Glutamatergic neuron (in vitro differentiated cells): Measurements from ENCODE around the gene GARRE1. TPM values are rescaled to one million over a fixed set of nuclear protein-coding genes. Genes with fewer than 3 reads are reported as not detected.
A peak's percentile ranks its signal among the peaks of the same experiment; 100 is the strongest.

Experiments used
- DNase-seq: peaks from one replicate; pipeline ENCODE4 v3.0.0; 2022
- H3K27ac Mint-ChIP-seq: one replicate; pipeline ENCODE4 v1.8.0; 2020; ENCODE audit warnings: mild to moderate bottlenecking, mixed read lengths, inconsistent platforms; ENCODE audit not compliant: unreplicated experiment
- H3K27me3 Mint-ChIP-seq: one replicate; pipeline ENCODE4 v1.8.0; 2020; ENCODE audit warnings: mild to moderate bottlenecking, moderate library complexity, mixed read lengths, inconsistent platforms; ENCODE audit not compliant: unreplicated experiment
- H3K36me3 Mint-ChIP-seq: one replicate; pipeline ENCODE4 v1.8.0; 2020; ENCODE audit warnings: mild to moderate bottlenecking, mixed read lengths, inconsistent platforms; ENCODE audit not compliant: unreplicated experiment
- H3K4me1 Mint-ChIP-seq: one replicate; pipeline ENCODE4 v1.8.0; 2020; ENCODE audit warnings: mild to moderate bottlenecking, low read depth, mixed read lengths, inconsistent platforms; ENCODE audit not compliant: unreplicated experiment
- H3K4me3 Mint-ChIP-seq: one replicate; pipeline ENCODE4 v1.8.0; 2020; ENCODE audit warnings: mild to moderate bottlenecking, mixed read lengths, inconsistent platforms; ENCODE audit not compliant: unreplicated experiment
- H3K9me3 Mint-ChIP-seq: one replicate; pipeline ENCODE4 v1.8.0; 2020; ENCODE audit warnings: mild to moderate bottlenecking, moderate library complexity, mixed read lengths, inconsistent platforms; ENCODE audit not compliant: unreplicated experiment
- total RNA-seq: library from RNA; stranded (reverse); fragmentation: NEBNext Ultra II Directional; extraction: Animal tissue kit (Norgen Biotek cat#: 25700); gene quantifications from one replicate; pipeline ENCODE4 v1.2.1, GENCODE V29; 2021; ENCODE audit not compliant: unreplicated experiment
- TF ChIP-seq, protein P1 (sequence below): fragments of 200-600 bp; sonication (generic); IDR thresholded peaks from one replicate; pipeline ENCODE4 v1.5.0; 2021; ENCODE audit not compliant: partially characterized antibody, unreplicated experiment

The GARRE1 gene
- total RNA-seq, 1 donor from 2014 or later: 34.4 TPM

GRCh38 chr19:34254698-34255432 is 511 bp downstream of the GARRE1 start:
- Mint-ChIP-seq H3K27ac (peak overlapping the region; percentile 85), H3K9me3 (peaks cover 14% of the 10 kb centered on the region), H3K4me1 (peaks cover 12% of the 10 kb centered on the region), H3K4me3 (peak overlapping the region; percentile 92), H3K36me3 (peaks cover 5% of the 10 kb centered on the region), H3K27me3 (peaks cover 8% of the 10 kb centered on the region)
- DNase-seq: peak; percentile 73
- TF ChIP-seq, protein P1, sequence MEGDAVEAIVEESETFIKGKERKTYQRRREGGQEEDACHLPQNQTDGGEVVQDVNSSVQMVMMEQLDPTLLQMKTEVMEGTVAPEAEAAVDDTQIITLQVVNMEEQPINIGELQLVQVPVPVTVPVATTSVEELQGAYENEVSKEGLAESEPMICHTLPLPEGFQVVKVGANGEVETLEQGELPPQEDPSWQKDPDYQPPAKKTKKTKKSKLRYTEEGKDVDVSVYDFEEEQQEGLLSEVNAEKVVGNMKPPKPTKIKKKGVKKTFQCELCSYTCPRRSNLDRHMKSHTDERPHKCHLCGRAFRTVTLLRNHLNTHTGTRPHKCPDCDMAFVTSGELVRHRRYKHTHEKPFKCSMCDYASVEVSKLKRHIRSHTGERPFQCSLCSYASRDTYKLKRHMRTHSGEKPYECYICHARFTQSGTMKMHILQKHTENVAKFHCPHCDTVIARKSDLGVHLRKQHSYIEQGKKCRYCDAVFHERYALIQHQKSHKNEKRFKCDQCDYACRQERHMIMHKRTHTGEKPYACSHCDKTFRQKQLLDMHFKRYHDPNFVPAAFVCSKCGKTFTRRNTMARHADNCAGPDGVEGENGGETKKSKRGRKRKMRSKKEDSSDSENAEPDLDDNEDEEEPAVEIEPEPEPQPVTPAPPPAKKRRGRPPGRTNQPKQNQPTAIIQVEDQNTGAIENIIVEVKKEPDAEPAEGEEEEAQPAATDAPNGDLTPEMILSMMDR: no peak

DNA sequence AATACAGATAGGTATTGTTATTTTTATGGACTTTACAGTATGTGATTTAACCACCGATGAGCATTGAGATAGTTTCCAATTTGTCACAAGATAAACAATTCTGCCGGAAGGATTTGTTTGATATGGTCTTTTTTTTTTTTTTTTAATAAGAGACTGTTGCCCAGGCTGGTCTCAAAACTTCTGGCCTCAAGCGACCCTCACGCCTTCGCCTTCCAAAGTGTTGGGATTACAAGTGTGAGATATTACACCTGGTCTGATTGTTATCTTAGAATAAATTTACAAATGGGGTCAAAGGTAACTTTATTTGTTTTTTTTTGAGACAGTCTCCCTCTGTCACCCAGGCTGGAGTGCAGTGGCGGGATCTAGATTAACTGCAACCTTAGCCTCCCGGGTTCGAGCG is 1.2 kb downstream of the GARRE1 start:
- Mint-ChIP-seq H3K27me3 (peaks cover 8% of the 10 kb centered on the region), H3K36me3 (peaks cover 5% of the 10 kb centered on the region), H3K4me3 (peak overlapping the region; percentile 92), H3K27ac (peak overlapping the region; percentile 85), H3K4me1 (peaks cover 15% of the 10 kb centered on the region), H3K9me3 (peaks cover 14% of the 10 kb centered on the region)
- TF ChIP-seq, protein P1: no peak
- DNase-seq: no peak

- no peak for DNase-seq
- TF ChIP-seq, protein P1: no peak
- Mint-ChIP-seq H3K4me1 (peaks cover 27% of the 10 kb centered on the region), H3K27ac (no peak overlapping the region), H3K36me3 (no peaks in the 10 kb centered on the region), H3K9me3 (peaks cover 18% of the 10 kb centered on the region), H3K27me3 (peaks cover 8% of the 10 kb centered on the region), H3K4me3 (no peak overlapping the region)
Observed at GRCh38 chr19:34256835-34257558, 2.6 kb downstream of the GARRE1 start.

DNA sequence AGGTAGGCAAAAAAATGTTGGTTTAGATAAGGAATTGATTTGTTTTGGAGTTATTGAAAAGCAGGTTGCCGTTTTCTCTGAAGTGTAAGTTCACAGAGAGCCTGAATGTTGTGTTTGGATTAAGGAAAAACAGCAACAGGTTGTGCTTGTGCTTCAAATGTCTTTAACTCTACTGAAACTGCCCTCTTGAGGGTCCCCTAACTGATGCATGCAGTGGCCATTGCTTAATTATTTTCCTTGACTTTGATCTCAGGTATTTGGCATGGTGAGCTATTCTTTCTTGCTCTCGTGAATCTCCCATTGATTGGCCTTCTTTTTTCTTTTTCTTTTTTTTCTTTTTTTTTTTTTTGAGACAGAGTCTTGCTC is 3.2 kb downstream of the GARRE1 start:
- Mint-ChIP-seq H3K36me3 (no peaks in the 10 kb centered on the region), H3K4me1 (peaks cover 27% of the 10 kb centered on the region), H3K27me3 (peaks cover 8% of the 10 kb centered on the region), H3K9me3 (peaks cover 18% of the 10 kb centered on the region), H3K27ac (no peak overlapping the region), H3K4me3 (no peak overlapping the region)
- no peak for DNase-seq
- TF ChIP-seq, protein P1: no peak
